ENCODE results near the gene NXF2.
"Not testable (repeated sequence)": the region's sequence is repeated elsewhere in the genome, so short reads cannot be mapped to it uniquely, and the experiment has no call there.

NXF2 gene

DNA sequence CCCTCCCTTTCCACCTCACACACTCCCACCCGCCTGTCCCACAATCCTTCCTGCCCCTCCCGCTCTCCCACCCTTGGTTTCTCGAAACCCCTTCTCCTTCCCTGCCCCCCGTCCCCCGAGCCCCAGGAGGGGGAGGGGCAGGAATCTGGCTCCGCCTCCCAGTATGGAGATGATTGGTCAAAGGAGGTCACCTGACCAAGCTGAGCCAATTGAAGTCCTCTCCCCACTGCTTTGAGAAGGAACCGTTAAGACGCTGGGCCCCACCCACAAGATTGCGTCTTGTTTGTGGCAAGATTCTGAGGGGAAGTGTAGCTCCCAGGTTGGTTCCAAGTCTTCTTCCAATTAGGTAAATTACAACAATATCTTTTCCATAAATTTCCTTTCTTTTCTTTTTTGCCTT lies at the start of gene NXF2:
NXF2 (plus strand) TSS at position 275 of the 400 bp plus-strand sequence. CDS start 59,912 bp downstream, outside the sequence.
- DNase-seq, result not testable (repeated sequence)

DNA sequence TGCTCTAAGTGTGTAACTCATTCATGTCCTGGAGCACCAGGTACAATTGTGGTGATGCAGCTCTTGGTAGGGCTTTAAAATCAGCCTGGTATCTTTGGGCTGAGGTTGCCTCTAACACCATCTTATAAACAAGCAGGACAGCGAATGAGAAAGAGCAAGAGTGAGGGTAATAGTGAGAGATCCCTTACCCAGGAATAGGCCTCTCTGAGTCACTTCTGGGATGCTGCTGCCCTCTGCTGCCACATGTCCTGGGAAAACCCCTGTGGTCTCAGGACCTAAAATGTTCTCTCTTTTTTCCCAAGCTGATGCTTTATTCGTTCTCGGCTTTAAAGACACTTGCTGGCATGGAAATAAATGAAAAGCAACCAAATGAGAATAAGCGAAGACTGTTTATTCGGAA lies 39.0 kb upstream of the NXF2 start:
- DNase-seq, result not testable (repeated sequence)

GRCh38 chrX:102214986-102215385 lies 32.0 kb upstream of the NXF2 start, which contains the start of gene TCP11X1:
TSS of gene TCP11X1 (plus strand) at chrX:102215301.
- not testable (repeated sequence) for DNase-seq

- not testable (repeated sequence) for DNase-seq
Observed at GRCh38 chrX:102216497-102216896, 30.5 kb upstream of the NXF2 start.

- not testable (repeated sequence) for DNase-seq
Observed at GRCh38 chrX:102235678-102236077, 11.3 kb upstream of the NXF2 start.

GRCh38 chrX:102240265-102240664 lies 6.7 kb upstream of the NXF2 start:
- DNase-seq, result not testable (repeated sequence)

- DNase-seq, result not testable (repeated sequence)
Observed at GRCh38 chrX:102272231-102272630, 25.3 kb downstream of the NXF2 start.

DNA sequence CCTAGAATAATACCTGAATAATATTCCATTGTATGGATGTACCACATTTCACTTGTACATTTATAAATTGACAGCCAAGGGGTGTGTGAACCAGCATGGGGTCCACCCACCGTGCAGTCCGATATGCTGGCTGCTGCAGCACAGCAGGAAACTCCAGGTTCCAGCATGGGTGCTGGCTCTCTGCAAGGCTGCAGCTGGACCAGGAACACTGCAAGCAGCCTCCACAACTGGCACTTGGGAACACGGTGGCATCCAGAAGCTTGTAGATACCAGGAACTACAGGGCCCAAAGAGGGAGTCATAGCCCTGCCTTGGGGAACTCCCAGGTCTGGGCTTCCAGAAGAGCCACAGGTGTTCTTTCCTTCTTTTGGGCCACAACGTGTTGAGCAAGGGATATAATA lies 91.2 kb downstream of the NXF2 start:
- no peak for DNase-seq

DNA sequence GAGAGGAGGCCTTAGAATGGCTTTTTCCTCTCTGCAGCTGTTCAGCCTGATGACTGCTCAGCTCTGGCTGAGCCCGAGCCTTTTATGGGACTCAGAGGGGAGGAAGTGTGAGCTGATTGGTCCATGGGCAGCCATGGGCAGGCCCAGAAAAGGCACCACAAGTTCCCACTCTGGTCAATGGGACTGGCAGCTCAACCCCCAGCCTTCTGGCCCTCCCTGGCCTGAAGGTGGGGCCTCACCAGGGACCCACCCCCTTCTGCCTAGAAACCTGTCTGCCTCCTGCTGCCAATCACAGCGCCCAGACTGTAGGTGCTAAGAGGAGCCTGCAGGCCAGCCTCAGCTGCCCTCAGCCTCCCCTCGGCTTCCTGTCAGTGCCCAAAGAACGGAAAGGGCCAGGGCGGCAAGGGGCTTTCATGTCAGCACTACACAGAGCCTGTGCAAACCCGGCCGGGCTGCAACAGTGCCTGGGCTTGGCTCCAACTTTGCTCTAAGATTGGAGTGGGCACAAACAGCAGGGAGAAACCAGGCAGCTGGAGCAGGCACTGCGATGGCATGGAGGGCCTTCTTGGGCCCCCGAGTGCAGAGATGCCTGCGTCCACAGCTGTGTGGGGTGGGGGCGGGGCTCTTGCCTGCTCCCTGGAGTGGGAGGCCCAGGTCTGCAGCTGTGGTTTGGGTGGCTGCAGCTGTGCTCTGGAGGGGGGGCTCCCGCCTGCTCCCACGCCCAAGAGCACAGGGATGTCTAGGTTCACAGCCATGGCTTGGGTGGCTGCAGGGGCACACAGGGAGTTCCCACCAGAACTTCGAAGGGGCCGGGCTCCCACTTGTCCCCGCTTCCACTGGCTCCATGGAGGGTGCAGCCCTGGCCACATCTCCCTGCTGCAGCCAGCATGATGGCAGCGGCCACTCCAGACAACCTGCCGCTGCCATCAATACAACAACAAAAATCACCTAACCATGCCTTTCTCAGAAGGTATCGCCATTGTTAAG lies 92.6 kb downstream of the NXF2 start:
- peak; percentile 5 for DNase-seq

GRCh38 chrX:102341867-102342266 lies 94.9 kb downstream of the NXF2 start:
- no peak for DNase-seq

- peak; percentile 60 for DNase-seq
Observed at GRCh38 chrX:102345916-102346315, 98.9 kb downstream of the NXF2 start.
